Naive thymus-derived CD8-positive, alpha-beta T cell (primary cell): Measurements from ENCODE around the gene HP. TPM values are rescaled to one million over a fixed set of nuclear protein-coding genes. Genes with fewer than 3 reads are reported as not detected.
A peak's percentile ranks its signal among the peaks of the same experiment; 100 is the strongest.

Source experiments
- ATAC-seq, 2 donors: fragments of 150-1000 bp; cut with Tn5 transposase in 1 of 2; sonication (Bioruptor Pico), chemical (Tn5 transposase) in 1 of 2; 1 replicate in 1 of 2; 2 replicates in 1 of 2; pipeline ENCODE4 v1.10.0; 2021; ENCODE audit warnings: mild to moderate bottlenecking in 2 of 2, moderate library complexity in 2 of 2
- POLR2A ChIA-PET: fragments of 350-600 bp; sonication (Branson Sonifier 250); formaldehyde crosslinking; loops from one replicate; lab custom pipeline; 2021; ENCODE audit warnings: antibody characterized with exemption; lab: Charles Lee
- DNase-seq, 10 donors: peaks; one replicate each; pipeline versions ENCODE4 v3.0.0 to v3.0.0-alpha.2; 2020 to 2022
- H3K27ac Mint-ChIP-seq, 10 donors: one replicate each; pipeline ENCODE4 v1.8.0; 2020 to 2022; ENCODE audit warnings: mild to moderate bottlenecking in 10 of 10, mixed read lengths in 10 of 10, moderate library complexity in 4 of 10, inconsistent platforms in 1 of 10
- H3K27me3 Mint-ChIP-seq, 5 donors: one replicate each; pipeline ENCODE4 v1.8.0; 2021 to 2022; ENCODE audit warnings: mixed read lengths in 5 of 5
- H3K36me3 Mint-ChIP-seq, 3 donors: one replicate each; pipeline ENCODE4 v1.8.0; 2020 to 2022; ENCODE audit warnings: mixed read lengths in 3 of 3, mild to moderate bottlenecking in 2 of 3, inconsistent platforms in 1 of 3
- H3K4me1 Mint-ChIP-seq, 4 donors: one replicate each; pipeline ENCODE4 v1.8.0; 2021 to 2022; ENCODE audit warnings: mixed read lengths in 4 of 4
- H3K4me3 Mint-ChIP-seq, 10 donors: one replicate each; pipeline ENCODE4 v1.8.0; 2020 to 2022; ENCODE audit warnings: mild to moderate bottlenecking in 10 of 10, mixed read lengths in 10 of 10, moderate library complexity in 6 of 10, inconsistent platforms in 1 of 10
- H3K9me3 Mint-ChIP-seq, 9 donors: one replicate each; pipeline ENCODE4 v1.8.0; 2020 to 2022; ENCODE audit warnings: mixed read lengths in 9 of 9, mild to moderate bottlenecking in 3 of 9, inconsistent platforms in 1 of 9, moderate library complexity in 1 of 9
- polyA plus RNA-seq, 3 donors: library from polyadenylated mRNA; unstranded; fragments of 300-500 nt; fragmentation: Illumina TruSeq; gene quantifications; one replicate each; pipeline ENCODE4 v1.2.3, GENCODE V29; 2021
- total RNA-seq, 8 experiments: library from RNA in 2 of 8; stranded (reverse) in 2 of 8; gene quantifications; one replicate each; pipeline ENCODE4 v1.2.3 and lab custom pipeline; 2021 to 2026

HP gene
- total and polyA plus RNA-seq, 5 experiments from 2014 or later = 0.22 to 0.26 TPM; not detected in 3

- no peaks in the 10 kb centered on the region for H3K9me3 Mint-ChIP-seq
- H3K36me3 Mint-ChIP-seq = peaks cover 0 to 66% (median 9%) of the 10 kb centered on the region in 3 donors
These were observed 30.3 kb upstream of the HP start for GRCh38 chr16:72023962-72024361.

GRCh38 chr16:72024862-72025382 lies 29.4 kb upstream of the HP start:
- peaks cover 0 to 2% (median 0%) of the 10 kb centered on the region in 4 donors for H3K4me1 Mint-ChIP-seq
- POLR2A ChIA-PET = no interaction called here
- no peak overlapping the region for H3K4me3 Mint-ChIP-seq
- no peaks in the 10 kb centered on the region for H3K27me3 Mint-ChIP-seq
- ATAC-seq (no peak), DNase-seq (no peak)
- H3K36me3 Mint-ChIP-seq = peaks cover 0 to 57% (median 9%) of the 10 kb centered on the region in 3 donors
- no peaks in the 10 kb centered on the region for H3K9me3 Mint-ChIP-seq
- H3K27ac Mint-ChIP-seq = peak overlapping the region in 4 of 10 donors; percentile 2 to 63 (median 32)

More at GRCh38 chr16:72023962-72024361, 30.3 kb upstream of the HP start:
- POLR2A ChIA-PET = no interaction called here
- Mint-ChIP-seq H3K4me1 (peaks cover 0 to 2% (median 0%) of the 10 kb centered on the region in 4 donors), H3K4me3 (no peak overlapping the region), H3K27me3 (no peaks in the 10 kb centered on the region), H3K27ac (peak overlapping the region in 2 of 10 donors; percentile 37 to 47)
- DNase-seq (no peak), ATAC-seq (no peak)

- POLR2A ChIA-PET = no interaction called here
- H3K4me3 Mint-ChIP-seq = no peak overlapping the region
- H3K4me1 Mint-ChIP-seq = peaks cover 0 to 2% (median 0%) of the 10 kb centered on the region in 4 donors
- H3K27me3 Mint-ChIP-seq = no peaks in the 10 kb centered on the region
- ATAC-seq = no peak
- H3K36me3 Mint-ChIP-seq = peaks cover 0 to 53% (median 7%) of the 10 kb centered on the region in 3 donors
- H3K27ac Mint-ChIP-seq = peak overlapping the region in 2 of 10 donors; percentile 2 to 63
- no peak for DNase-seq
- no peaks in the 10 kb centered on the region for H3K9me3 Mint-ChIP-seq
These were observed 28.7 kb upstream of the HP start for GRCh38 chr16:72025404-72026114.

- POLR2A ChIA-PET = no interaction called here
- Mint-ChIP-seq H3K36me3 (peaks cover 0 to 35% (median 7%) of the 10 kb centered on the region in 3 donors), H3K9me3 (no peaks in the 10 kb centered on the region), H3K27ac (peak overlapping the region in 1 of 10 donors; percentile 24), H3K27me3 (no peaks in the 10 kb centered on the region), H3K4me3 (no peak overlapping the region), H3K4me1 (peaks cover 0 to 2% (median 0%) of the 10 kb centered on the region in 4 donors)
- DNase-seq = no peak
- ATAC-seq = no peak
These were observed 26.5 kb upstream of the HP start for GRCh38 chr16:72027669-72028378.

- ATAC-seq = no peak
- Mint-ChIP-seq H3K36me3 (peaks cover 0 to 22% (median 0%) of the 10 kb centered on the region in 3 donors), H3K27ac (no peak overlapping the region), H3K4me1 (peaks cover 0 to 2% (median 0%) of the 10 kb centered on the region in 4 donors), H3K9me3 (no peaks in the 10 kb centered on the region), H3K27me3 (no peaks in the 10 kb centered on the region), H3K4me3 (no peak overlapping the region)
- no peak for DNase-seq
- POLR2A ChIA-PET = no interaction called here
These were observed 24.6 kb upstream of the HP start for GRCh38 chr16:72029567-72030271.

- no peaks in the 10 kb centered on the region for H3K27me3 Mint-ChIP-seq
- H3K4me1 Mint-ChIP-seq = peaks cover 0 to 2% (median 0%) of the 10 kb centered on the region in 4 donors
- ATAC-seq (no peak), DNase-seq (no peak)
- no peak overlapping the region for H3K4me3 Mint-ChIP-seq
- POLR2A ChIA-PET = no interaction called here
- no peaks in the 10 kb centered on the region for H3K9me3 Mint-ChIP-seq
- peaks cover 0 to 7% (median 0%) of the 10 kb centered on the region in 3 donors for H3K36me3 Mint-ChIP-seq
- H3K27ac Mint-ChIP-seq = no peak overlapping the region
These were observed 20.9 kb upstream of the HP start for GRCh38 chr16:72033437-72033836.

- Mint-ChIP-seq H3K27me3 (no peaks in the 10 kb centered on the region), H3K27ac (no peak overlapping the region), H3K4me3 (no peak overlapping the region), H3K36me3 (peaks cover 0 to 7% (median 6%) of the 10 kb centered on the region in 3 donors), H3K9me3 (no peaks in the 10 kb centered on the region), H3K4me1 (no peaks in the 10 kb centered on the region)
- ATAC-seq = no peak
- DNase-seq = no peak
- POLR2A ChIA-PET = no interaction called here
These were observed 18.2 kb upstream of the HP start for GRCh38 chr16:72036098-72036497.

- POLR2A ChIA-PET = no interaction called here
- no peaks in the 10 kb centered on the region for H3K4me1 Mint-ChIP-seq
These were observed 12.1 kb upstream of the HP start for GRCh38 chr16:72042157-72042660.

GRCh38 chr16:72043058-72043457 lies 11.2 kb upstream of the HP start:
- Mint-ChIP-seq H3K9me3 (peaks cover 0 to 5% (median 0%) of the 10 kb centered on the region in 9 donors), H3K36me3 (peaks cover 0 to 28% (median 26%) of the 10 kb centered on the region in 3 donors), H3K27me3 (no peaks in the 10 kb centered on the region), H3K4me3 (no peak overlapping the region), H3K4me1 (no peaks in the 10 kb centered on the region), H3K27ac (no peak overlapping the region)
- POLR2A ChIA-PET = no interaction called here
- no peak for ATAC-seq
- no peak for DNase-seq

More at GRCh38 chr16:72042157-72042660, 12.1 kb upstream of the HP start:
- DNase-seq (no peak), ATAC-seq (no peak)
- Mint-ChIP-seq H3K27ac (no peak overlapping the region), H3K4me3 (no peak overlapping the region), H3K27me3 (no peaks in the 10 kb centered on the region), H3K9me3 (peaks cover 0 to 3% (median 0%) of the 10 kb centered on the region in 9 donors), H3K36me3 (peaks cover 0 to 28% (median 25%) of the 10 kb centered on the region in 3 donors)

- peaks cover 0 to 28% (median 26%) of the 10 kb centered on the region in 3 donors for H3K36me3 Mint-ChIP-seq
- POLR2A ChIA-PET = no interaction called here
These were observed 10.8 kb upstream of the HP start for GRCh38 chr16:72043539-72043938.

GRCh38 chr16:72044296-72044695 lies 10.0 kb upstream of the HP start:
- DNase-seq = no peak
- Mint-ChIP-seq H3K27ac (no peak overlapping the region), H3K27me3 (no peaks in the 10 kb centered on the region), H3K36me3 (peaks cover 6 to 26% (median 26%) of the 10 kb centered on the region in 3 donors), H3K4me1 (no peaks in the 10 kb centered on the region), H3K9me3 (peaks cover 3 to 10% (median 6%) of the 10 kb centered on the region in 9 donors), H3K4me3 (no peak overlapping the region)
- POLR2A ChIA-PET = no interaction called here
- ATAC-seq = no peak

More at GRCh38 chr16:72043539-72043938, 10.8 kb upstream of the HP start:
- Mint-ChIP-seq H3K9me3 (peaks cover 0 to 5% (median under 1%) of the 10 kb centered on the region in 9 donors), H3K27ac (no peak overlapping the region), H3K27me3 (no peaks in the 10 kb centered on the region), H3K4me1 (no peaks in the 10 kb centered on the region), H3K4me3 (no peak overlapping the region)
- DNase-seq (no peak), ATAC-seq (no peak)

- ATAC-seq (no peak), DNase-seq (no peak)
- Mint-ChIP-seq H3K4me1 (no peaks in the 10 kb centered on the region), H3K4me3 (no peak overlapping the region), H3K27me3 (no peaks in the 10 kb centered on the region), H3K36me3 (peaks cover 9 to 28% (median 26%) of the 10 kb centered on the region in 3 donors), H3K27ac (no peak overlapping the region), H3K9me3 (peaks cover 4 to 16% (median 11%) of the 10 kb centered on the region in 9 donors)
- POLR2A ChIA-PET = no interaction called here
These were observed 9.4 kb upstream of the HP start for GRCh38 chr16:72044825-72045359.
